Tibial nerve (tissue), 4 donors: ENCODE measurements around the gene RBM20. TPM values are rescaled to one million over a fixed set of nuclear protein-coding genes. Genes with fewer than 3 reads are reported as not detected.
A peak's percentile ranks its signal among the peaks of the same experiment; 100 is the strongest.

Experiments used
- DNase-seq, 2 donors: peaks; one replicate each; pipeline ENCODE4 v3.0.0-alpha.2; 2019; ENCODE audit warnings: low spot score in 2 of 2
- H3K27ac ChIP-seq, 4 donors: fragments of 200-600 bp; sonication (generic) in 3 of 4; one replicate each; pipeline ENCODE4 v1.5.1; 2017 to 2019; ENCODE audit warnings: mild to moderate bottlenecking in 1 of 4
- H3K27me3 ChIP-seq, 2 donors: fragments of 200-600 bp; sonication (generic) in 1 of 2; one replicate each; pipeline versions ENCODE4 v1.5.1 to v1.6.0; 2017 to 2019
- H3K36me3 ChIP-seq, 3 donors: fragments of 200-600 bp; sonication (generic); one replicate each; pipeline ENCODE4 v1.5.1; 2018 to 2019
- H3K4me1 ChIP-seq, 4 donors: fragments of 200-600 bp; sonication (generic) in 3 of 4; one replicate each; pipeline ENCODE4 v1.5.1; 2017 to 2019
- H3K4me3 ChIP-seq, 4 donors: fragments of 200-600 bp; sonication (generic) in 3 of 4; one replicate each; pipeline ENCODE4 v1.5.1; 2017 to 2019; ENCODE audit warnings: mild to moderate bottlenecking in 1 of 4, moderate library complexity in 1 of 4
- H3K9me3 ChIP-seq, 4 donors: fragments of 200-600 bp; sonication (generic) in 3 of 4; one replicate each; pipeline ENCODE4 v1.5.1; 2017 to 2019
- CTCF ChIP-seq, 5 experiments: fragments of 200-600 bp in 3 of 5; fragments of 450-650 bp in 2 of 5; sonication (generic) in 3 of 5; IDR thresholded peaks; one replicate each; pipeline ENCODE4 v1.5.1; 2016 to 2019; ENCODE audit warnings: antibody characterized with exemption in 5 of 5, mild to moderate bottlenecking in 3 of 5, moderate library complexity in 2 of 5
- EP300 ChIP-seq, 2 donors: sonication (generic); formaldehyde crosslinking; IDR thresholded peaks; one replicate each; pipeline ENCODE4 v1.6.1; 2017; ENCODE audit warnings: antibody characterized with exemption in 2 of 2, mild to moderate bottlenecking in 1 of 2
- POLR2A ChIP-seq, 2 donors: fragments of 450-650 bp; IDR thresholded peaks; one replicate each; pipeline ENCODE4 v1.6.1; 2017; ENCODE audit warnings: antibody characterized with exemption in 2 of 2, mild to moderate bottlenecking in 2 of 2, moderate library complexity in 2 of 2
- WGBS, 2 donors: methylation state at CpG; one replicate each; pipeline ENCODE4 v1.1.5; 2018; 5-methylcytosine and 5-hydroxymethylcytosine counted together
- total RNA-seq, 4 donors: library from RNA; depleted of rRNA; stranded (reverse); fragments of >200 nt; gene quantifications; one replicate each; pipeline ENCODE4 v1.1.0, GENCODE V29; 2016

Gene RBM20
- total RNA-seq, 4 donors from 2014 or later: 1.3 to 8.7 (median 2.7) TPM

- Histone ChIP-seq H3K27ac (peak overlapping the region in 3 of 4 donors; percentile 58 to 80 (median 76)), H3K4me1 (peaks cover 0 to 59% (median 40%) of the 10 kb centered on the region in 4 donors), H3K27me3 (no peaks in the 10 kb centered on the region), H3K36me3 (no peaks in the 10 kb centered on the region), H3K4me3 (no peak overlapping the region), H3K9me3 (no peaks in the 10 kb centered on the region)
- TF ChIP-seq POLR2A (IDR thresholded peaks at IDR 0.05) (no peak), EP300 (IDR thresholded peaks at IDR 0.05) (no peak), CTCF (IDR thresholded peaks at IDR 0.05) (no peak)
- no peak for DNase-seq
- WGBS, 2 donors: 79 to 80% methylated on average over 7 of the region's 7 CpGs
Observed at GRCh38 chr10:110860576-110861241, 216.6 kb downstream of the RBM20 start.

GRCh38 chr10:110861476-110861875, 217.3 kb downstream of the RBM20 start:
- whole genome bisulfite sequencing, 2 donors: 95 to 96% methylated on average over 2 of the region's 2 CpGs
- no peak overlapping the region for H3K4me3 ChIP-seq
- no peaks in the 10 kb centered on the region for H3K27me3 ChIP-seq
- peak overlapping the region in 3 of 4 donors; percentile 58 to 80 (median 76) for H3K27ac ChIP-seq
- H3K36me3 ChIP-seq: no peaks in the 10 kb centered on the region
- no peaks in the 10 kb centered on the region for H3K9me3 ChIP-seq
- no peak for TF ChIP-seq CTCF (IDR thresholded peaks at IDR 0.05)
- TF ChIP-seq POLR2A (IDR thresholded peaks at IDR 0.05): no peak
- no peak for TF ChIP-seq EP300 (IDR thresholded peaks at IDR 0.05)
- DNase-seq: no peak
- H3K4me1 ChIP-seq: peaks cover 0 to 67% (median 43%) of the 10 kb centered on the region in 4 donors

GRCh38 chr10:110861930-110862649, 218.0 kb downstream of the RBM20 start:
- no peak for DNase-seq
- no peaks in the 10 kb centered on the region for H3K9me3 ChIP-seq
- WGBS, 2 donors: 80 to 84% methylated on average over 6 of the region's 6 CpGs
- no peak overlapping the region for H3K4me3 ChIP-seq
- H3K4me1 ChIP-seq: peaks cover 0 to 73% (median 46%) of the 10 kb centered on the region in 4 donors
- no peaks in the 10 kb centered on the region for H3K36me3 ChIP-seq
- no peaks in the 10 kb centered on the region for H3K27me3 ChIP-seq
- TF ChIP-seq EP300 (IDR thresholded peaks at IDR 0.05) (peak in 1 of 2 donors; percentile 61), POLR2A (IDR thresholded peaks at IDR 0.05) (no peak)
- peak overlapping the region in 3 of 4 donors; percentile 32 to 80 (median 67) for H3K27ac ChIP-seq

- Histone ChIP-seq H3K27ac (peak overlapping the region in 3 of 4 donors; percentile 32 to 80 (median 67)), H3K27me3 (no peaks in the 10 kb centered on the region), H3K4me3 (no peak overlapping the region), H3K9me3 (no peaks in the 10 kb centered on the region), H3K4me1 (peaks cover 0 to 75% (median 48%) of the 10 kb centered on the region in 4 donors), H3K36me3 (no peaks in the 10 kb centered on the region)
- WGBS, 2 donors: 81 to 85% methylated on average over 6 of the region's 6 CpGs
- DNase-seq: no peak
- TF ChIP-seq EP300 (IDR thresholded peaks at IDR 0.05): no peak
- TF ChIP-seq POLR2A (IDR thresholded peaks at IDR 0.05): no peak
- TF ChIP-seq CTCF (IDR thresholded peaks at IDR 0.05): no peak
Observed at GRCh38 chr10:110862961-110863360, 218.8 kb downstream of the RBM20 start.

- DNase-seq: no peak
- Histone ChIP-seq H3K36me3 (no peaks in the 10 kb centered on the region), H3K4me1 (peaks cover 0 to 76% (median 49%) of the 10 kb centered on the region in 4 donors), H3K9me3 (no peaks in the 10 kb centered on the region), H3K27me3 (no peaks in the 10 kb centered on the region), H3K4me3 (no peak overlapping the region), H3K27ac (peak overlapping the region in 2 of 4 donors; percentile 85 to 87)
- TF ChIP-seq EP300 (IDR thresholded peaks at IDR 0.05) (no peak), POLR2A (IDR thresholded peaks at IDR 0.05) (no peak), CTCF (IDR thresholded peaks at IDR 0.05) (no peak)
Observed at GRCh38 chr10:110863361-110863760, 219.2 kb downstream of the RBM20 start.
